GM18867 (cell line): ENCODE data around the gene DCC.

Experiments
- ATAC-seq: cut with Tn5 transposase; IDR thresholded peaks from one replicate; pipeline ENCODE4 v1.9.1; 2021; ENCODE audit warnings: mild to moderate bottlenecking, moderate library complexity; ENCODE audit not compliant: unreplicated experiment

Gene DCC

GRCh38 chr18:52888014-52888413 is 548.0 kb downstream of the DCC start:
- no peak for ATAC-seq

DNA sequence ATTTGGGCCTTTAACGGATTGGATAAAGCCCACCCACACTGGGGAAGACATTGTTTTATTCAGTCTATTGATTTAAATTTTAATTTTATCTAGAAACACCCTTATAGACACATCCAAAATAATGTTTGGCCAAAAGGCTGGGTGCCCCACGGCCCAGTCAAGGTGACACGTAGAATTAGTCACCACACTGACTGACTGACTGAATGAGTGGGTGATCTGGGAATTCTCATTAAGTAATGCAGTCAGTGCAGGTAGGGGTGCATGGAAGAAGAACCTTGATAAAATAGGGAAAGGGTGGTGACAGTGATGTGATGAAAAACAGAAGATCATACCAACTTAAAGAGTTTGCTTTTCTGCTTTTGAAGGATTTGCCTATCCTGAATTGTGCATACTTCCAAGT is 554.8 kb downstream of the DCC start:
- ATAC-seq = no peak

DNA sequence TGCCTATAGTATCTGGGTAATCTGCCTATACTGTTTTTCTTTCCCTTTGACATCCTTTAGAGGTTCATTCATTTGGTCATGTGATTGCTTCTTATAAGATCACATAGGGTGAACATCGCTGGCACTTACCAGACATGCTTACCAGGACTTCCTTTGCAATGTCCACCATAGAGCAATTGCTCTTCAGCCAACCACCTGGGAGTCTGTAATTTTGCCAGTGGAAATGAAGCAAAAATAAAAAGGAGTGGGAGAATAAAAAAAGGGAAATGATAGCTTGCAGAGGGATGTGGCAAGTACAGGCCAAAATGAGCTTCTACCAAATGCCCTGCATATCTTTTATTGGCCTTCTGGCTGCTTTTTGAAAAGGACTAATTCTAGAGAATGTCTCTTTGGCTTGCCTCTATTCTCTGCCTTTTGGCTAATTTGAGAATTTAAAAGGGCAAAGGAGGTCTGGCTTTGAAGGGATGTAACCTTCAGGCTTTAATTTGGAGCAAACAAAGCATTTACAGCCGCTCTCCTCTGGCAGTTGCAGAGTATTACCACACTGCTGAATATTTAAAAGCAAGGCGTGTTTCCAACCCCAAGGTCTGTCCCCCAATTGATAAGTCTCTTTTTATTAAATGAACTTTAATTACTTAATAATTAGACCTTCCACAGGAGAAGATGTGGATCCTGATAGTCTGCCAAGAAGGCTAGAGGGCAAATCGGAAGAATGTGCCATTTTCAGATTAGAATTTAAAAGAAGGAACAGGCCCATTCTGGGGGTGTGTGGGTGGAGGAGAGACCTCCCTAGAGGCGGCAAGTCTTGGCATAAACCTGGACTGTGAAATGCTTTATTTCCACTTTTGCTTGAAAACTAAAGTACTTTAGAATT is 557.9 kb downstream of the DCC start:
- no peak for ATAC-seq

- no peak for ATAC-seq
Measured at GRCh38 chr18:52898485-52899058, 558.6 kb downstream of the DCC start.

DNA sequence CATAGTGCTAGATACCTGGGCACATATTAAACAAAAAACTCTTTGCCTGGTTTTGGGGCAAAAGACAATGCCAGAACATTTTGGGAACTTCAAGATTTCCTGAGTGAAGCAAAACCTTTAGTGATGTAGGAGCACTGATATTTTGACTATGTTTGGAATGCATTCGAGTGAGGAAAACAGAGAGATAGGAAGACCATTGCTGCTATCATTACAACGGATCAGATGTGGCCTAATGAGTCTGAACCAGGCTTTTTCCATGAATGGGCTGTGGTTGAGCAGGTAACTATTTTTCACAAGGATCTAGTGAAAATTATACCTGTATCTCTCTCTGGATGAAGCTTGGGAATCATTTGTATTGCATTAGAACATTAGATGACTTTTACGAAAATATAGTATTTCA is 562.2 kb downstream of the DCC start:
- ATAC-seq = no peak

DNA sequence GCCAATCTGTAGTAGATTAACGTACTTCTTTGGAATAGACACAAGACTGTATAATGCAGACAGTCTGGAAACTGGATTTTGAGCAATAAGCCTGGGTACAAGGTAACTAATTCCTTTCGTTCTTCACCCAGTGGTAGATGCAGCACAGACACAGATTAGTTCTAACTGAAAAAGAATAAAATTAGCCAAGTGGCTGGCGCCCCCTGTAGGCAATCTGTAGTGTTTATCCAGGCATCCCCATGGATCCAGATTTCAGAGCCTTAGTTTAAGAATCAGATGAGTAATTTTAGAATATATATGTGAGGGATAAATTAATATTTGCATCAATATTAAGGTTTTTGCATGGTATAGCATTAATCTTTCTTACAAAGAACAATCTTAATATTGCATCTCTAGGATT is 563.9 kb downstream of the DCC start:
- no peak for ATAC-seq

DNA sequence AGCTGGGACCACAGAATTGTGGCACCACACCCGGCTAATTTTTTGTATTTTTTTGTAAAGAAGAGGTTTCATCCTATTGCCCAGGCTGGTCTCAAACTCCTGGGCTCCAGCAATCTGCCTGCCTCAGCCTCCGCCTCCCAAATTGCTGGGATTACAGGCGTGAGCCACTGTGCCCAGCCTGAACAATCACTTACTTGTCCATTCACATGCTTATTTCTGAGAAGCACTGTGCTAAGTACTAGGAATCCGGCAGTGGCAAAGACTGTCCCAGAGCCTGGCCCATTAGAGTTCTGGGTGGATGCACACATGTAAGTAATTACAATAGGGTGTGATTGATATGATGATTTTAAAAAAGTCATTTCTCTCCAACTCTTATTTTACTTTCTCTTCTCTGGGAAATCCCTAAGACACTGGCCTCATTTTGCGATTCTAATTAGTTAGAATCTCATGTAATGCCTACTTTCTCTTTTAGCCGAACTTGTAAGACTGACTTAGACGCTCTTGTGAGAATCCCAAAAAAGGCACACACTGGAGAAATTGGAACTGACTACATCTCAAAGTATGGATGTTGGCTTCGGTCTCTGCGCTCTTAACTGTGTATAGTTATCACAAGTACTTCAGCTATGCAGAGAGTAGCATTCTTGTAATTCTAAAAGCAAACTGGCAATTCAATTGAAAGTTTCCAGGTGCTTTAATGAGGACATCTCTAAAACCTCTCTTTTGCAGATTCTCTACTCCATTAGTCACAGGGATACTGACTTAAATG is 567.7 kb downstream of the DCC start:
- no peak for ATAC-seq

GRCh38 chr18:52914148-52914547 is 574.2 kb downstream of the DCC start:
- ATAC-seq = no peak

DNA sequence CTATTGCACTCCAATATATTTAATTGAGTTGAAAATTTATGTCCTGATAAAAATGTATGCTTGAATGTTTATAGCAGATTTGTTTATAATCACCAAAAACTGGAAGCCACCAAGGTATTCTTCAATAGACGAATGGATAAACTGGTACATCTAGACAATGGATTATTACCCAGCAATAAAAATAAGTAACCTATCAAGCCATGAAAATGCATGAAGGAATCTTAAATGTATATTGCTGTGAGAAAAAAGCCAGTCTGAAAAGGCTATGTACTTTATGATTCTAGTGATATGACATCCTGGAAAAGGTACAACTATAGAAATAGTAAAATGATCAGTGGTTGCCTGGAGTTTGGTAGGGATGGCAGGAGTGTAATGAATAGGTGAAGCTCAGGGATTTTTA is 580.7 kb downstream of the DCC start:
- ATAC-seq = no peak

- no peak for ATAC-seq
Measured at GRCh38 chr18:52933356-52933755, 593.4 kb downstream of the DCC start.

DNA sequence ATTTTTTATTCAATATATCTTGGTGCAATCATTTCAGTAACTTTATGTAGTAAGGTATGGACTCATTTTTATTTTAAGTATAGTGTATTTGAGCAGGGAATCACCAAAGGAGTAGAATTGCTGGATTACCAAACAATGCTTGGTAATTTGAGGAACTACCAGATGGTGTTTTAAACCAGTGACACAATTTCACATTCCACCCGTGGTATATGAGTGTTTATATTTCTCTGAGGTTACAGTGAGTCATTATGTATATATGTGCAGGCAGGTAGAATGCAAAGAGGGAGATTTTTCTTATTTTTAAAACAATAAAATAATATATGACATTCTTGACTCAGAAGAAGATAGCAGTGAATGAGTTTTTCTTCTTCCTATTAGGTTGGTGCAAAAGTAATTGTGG is 596.9 kb downstream of the DCC start:
- ATAC-seq = no peak

- no peak for ATAC-seq
Measured at GRCh38 chr18:52937840-52938239, 597.8 kb downstream of the DCC start.

- no peak for ATAC-seq
Measured at GRCh38 chr18:52945552-52945951, 605.6 kb downstream of the DCC start.

DNA sequence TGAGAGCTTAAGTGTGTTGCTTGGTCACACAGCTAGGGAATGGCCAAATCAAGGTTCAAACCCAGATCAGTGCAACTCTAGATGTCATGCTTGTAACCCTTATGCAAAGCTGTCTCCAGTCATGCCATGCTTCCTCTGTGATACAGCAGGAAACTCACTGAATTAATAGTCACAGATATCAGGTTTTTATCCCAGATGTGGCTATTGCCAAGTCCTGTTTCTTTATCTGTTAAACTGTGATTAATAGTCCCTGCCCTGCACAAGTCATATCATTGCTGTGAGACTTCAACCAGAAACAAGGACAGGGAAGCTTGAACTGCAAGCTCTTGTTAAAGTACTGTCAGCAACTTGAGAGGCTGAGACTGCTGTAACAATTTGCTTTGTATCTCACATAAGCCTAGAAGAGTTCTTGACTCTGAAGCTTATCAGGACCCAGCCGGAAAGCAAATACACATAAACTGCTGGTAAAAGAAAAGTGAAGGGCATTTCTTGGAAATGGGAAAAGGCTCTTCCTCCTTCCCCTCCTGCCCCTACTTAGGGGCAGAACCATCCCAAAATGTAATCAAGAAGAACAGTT is 609.0 kb downstream of the DCC start:
- ATAC-seq = no peak

- ATAC-seq = no peak
Measured at GRCh38 chr18:52950155-52950554, 610.2 kb downstream of the DCC start.

DNA sequence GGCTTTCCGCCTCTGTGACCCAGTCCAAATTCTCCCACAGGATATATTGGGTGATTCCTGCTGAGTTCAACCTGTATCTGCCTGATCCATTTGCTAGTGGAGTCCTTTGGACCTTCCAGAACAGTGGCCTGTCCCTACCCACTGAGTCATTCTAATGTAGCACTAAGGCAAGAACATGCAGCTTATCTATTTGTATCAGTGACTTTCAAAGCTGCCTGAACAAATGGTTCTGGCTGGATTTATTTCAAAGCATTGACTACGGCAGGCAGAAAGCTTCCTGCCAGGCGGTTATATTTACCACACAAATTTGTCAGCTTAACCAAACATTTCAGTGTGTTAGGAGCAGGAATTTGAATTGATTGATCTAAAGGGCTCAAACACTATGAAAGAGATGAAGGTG is 613.4 kb downstream of the DCC start:
- no peak for ATAC-seq

GRCh38 chr18:52963481-52963880 is 623.5 kb downstream of the DCC start:
- ATAC-seq = no peak

DNA sequence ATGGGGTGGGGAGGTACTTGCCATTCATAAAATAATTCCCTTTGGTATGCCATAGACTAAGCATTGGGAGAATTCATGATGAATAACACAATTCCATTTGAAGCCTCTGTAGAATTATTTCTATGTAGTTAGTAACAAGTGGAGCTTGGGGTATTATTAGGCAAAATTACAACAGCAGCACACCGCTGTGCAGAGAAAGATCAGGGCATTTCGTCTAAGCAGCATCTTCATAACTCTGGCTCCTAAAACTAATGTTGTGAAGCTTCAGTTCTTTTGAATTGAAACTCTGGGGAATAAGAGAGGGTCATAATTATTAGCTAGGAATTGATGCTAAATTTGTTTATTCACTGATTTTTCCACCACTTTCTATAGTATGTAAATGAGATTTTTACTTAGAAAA is 630.7 kb downstream of the DCC start:
- ATAC-seq = no peak

DNA sequence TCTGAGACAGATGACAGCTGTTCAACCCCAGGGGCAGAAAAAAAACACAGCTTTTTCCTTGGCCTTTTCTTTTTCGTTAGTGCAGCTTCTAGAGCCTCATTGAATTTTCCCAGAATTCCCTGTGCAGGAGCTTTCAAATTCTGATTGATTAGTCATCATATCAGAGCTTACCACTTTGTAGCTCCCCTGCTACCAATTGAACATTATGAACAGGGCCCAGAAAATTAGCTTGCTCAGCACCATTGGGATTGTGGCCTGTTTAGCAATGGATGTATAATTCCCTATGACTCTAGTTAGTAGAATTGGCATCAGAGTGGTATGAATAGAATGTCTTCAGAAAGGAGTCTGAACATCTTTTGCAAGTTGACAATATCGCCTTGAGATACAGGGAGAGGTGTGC is 631.1 kb downstream of the DCC start:
- no peak for ATAC-seq

DNA sequence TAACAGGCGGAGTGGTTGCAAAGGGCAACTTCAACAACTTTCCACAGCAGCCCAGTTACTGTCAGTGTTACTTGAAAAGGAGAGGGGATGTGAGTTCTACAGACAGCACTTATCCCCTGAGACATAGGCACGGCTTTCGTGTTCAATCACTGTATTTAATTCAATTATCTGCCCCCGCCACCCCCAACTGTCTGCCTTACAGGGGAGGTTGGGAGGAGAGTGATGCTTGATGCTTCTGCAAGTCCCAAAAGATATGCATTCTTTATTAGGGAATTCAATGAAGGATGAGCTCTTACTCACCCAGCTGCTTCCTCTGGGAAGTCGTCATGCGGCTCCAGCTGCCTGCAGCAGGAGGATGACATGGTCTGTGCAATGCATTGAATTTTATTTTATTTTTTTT is 639.9 kb downstream of the DCC start:
- ATAC-seq = no peak

DNA sequence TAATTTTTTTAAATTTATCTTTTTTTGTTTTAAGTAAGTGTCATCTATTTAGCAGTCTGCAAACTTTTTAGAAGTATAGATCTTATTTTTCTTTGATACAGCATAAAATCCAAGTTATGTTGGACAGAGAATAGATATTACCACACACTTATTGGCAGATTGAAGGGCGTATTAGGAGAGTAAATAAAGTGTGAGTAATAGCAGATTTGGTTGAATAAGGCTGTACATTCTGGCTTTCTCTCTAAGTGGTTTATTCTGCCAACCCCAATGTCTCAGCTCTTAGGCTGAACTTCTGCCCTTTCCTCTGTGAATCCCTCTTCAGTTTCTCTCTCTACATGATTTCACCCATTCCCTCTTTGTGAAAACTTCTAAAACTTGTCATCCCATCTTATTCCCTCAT is 651.2 kb downstream of the DCC start:
- no peak for ATAC-seq

DNA sequence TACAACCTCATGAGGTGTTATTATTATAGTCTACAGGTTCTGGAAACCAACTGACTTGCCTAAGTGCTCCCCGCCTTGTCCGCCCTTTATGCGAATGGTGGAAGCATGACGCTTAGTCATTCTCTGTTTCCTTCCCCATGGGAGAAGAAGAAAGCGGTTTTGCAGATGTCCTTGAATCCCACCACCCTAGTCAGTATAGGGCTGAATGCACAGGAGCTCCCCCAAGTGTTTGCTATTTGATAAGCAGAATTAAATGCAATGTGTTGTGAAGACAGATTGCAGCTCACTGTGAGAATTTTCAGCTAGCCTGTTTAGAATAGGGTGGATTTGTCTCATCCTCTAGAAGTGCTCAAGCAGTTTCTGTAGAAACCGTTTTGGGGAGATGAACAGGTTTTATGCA is 652.0 kb downstream of the DCC start:
- no peak for ATAC-seq
